NB4 (cell line): Measurements from ENCODE around the gene DPP4.

Experiments used
- POLR2A ChIP-seq: IDR thresholded peaks from 2 replicates; pipeline ENCODE4 v1.6.1; 2011; ENCODE audit warnings: mild to moderate bottlenecking; ENCODE audit not compliant: insufficient read length; ENCODE audit errors: extremely low read depth
- TF ChIP-seq, protein P1 (sequence below): IDR thresholded peaks from one replicate; pipeline ENCODE4 v1.5.1; 2012; ENCODE audit warnings: low read depth, low read length
- TF ChIP-seq, protein P2 (sequence below): IDR thresholded peaks from 2 replicates; pipeline ENCODE4 v1.6.1; 2011; ENCODE audit warnings: low read depth, low read length

DNA sequence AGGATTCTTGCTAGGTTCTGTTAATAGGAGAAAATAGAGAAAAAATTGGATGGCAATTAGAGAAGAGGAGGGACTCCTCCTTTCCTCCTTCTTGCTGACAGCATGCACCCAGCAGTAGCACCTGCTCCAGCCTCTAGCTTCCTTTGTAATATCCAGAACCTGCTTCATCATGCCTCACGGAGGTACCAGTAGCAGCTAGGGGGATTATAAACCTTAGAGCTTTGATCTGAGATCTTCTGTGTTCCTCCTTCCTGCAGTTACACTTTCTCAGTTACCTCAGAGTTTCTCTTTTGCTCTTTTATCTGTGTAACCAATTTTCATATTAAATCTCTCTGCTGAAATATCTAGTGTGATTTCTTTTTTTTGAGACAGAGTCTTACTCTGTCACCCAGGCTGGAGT is 16.6 kb downstream of the DPP4 start:
- TF ChIP-seq, protein P1, sequence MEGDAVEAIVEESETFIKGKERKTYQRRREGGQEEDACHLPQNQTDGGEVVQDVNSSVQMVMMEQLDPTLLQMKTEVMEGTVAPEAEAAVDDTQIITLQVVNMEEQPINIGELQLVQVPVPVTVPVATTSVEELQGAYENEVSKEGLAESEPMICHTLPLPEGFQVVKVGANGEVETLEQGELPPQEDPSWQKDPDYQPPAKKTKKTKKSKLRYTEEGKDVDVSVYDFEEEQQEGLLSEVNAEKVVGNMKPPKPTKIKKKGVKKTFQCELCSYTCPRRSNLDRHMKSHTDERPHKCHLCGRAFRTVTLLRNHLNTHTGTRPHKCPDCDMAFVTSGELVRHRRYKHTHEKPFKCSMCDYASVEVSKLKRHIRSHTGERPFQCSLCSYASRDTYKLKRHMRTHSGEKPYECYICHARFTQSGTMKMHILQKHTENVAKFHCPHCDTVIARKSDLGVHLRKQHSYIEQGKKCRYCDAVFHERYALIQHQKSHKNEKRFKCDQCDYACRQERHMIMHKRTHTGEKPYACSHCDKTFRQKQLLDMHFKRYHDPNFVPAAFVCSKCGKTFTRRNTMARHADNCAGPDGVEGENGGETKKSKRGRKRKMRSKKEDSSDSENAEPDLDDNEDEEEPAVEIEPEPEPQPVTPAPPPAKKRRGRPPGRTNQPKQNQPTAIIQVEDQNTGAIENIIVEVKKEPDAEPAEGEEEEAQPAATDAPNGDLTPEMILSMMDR = no peak
- TF ChIP-seq, protein P2, sequence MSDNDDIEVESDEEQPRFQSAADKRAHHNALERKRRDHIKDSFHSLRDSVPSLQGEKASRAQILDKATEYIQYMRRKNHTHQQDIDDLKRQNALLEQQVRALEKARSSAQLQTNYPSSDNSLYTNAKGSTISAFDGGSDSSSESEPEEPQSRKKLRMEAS = no peak
- TF ChIP-seq POLR2A = no peak
